Heart right ventricle (tissue), 16 donors: ENCODE results near the gene DPAGT1. TPM values are rescaled to one million over a fixed set of nuclear protein-coding genes. Genes with fewer than 3 reads are reported as not detected.

Experiments used
- ATAC-seq, 8 donors: fragments of 200-7000 bp; cut with Tn5 transposase; one replicate each; pipeline ENCODE4 v1.9.1; 2020; ENCODE audit warnings: mild to moderate bottlenecking in 8 of 8, moderate library complexity in 8 of 8, moderate number of reproducible peaks in 1 of 8
- DNase-seq, 2 donors: peaks; one replicate each; pipeline ENCODE4 v3.0.0-alpha.2; 2020
- H3K27ac ChIP-seq, 10 donors: fragments of 200-600 bp; sonication (generic) in 2 of 10; one replicate each; pipeline versions ENCODE4 v1.5.0 to v1.8.0; 2020 to 2022; ENCODE audit warnings: mild to moderate bottlenecking in 3 of 10
- H3K27me3 ChIP-seq, 7 donors: fragments of 200-600 bp; one replicate each; pipeline ENCODE4 v1.8.0; 2021 to 2022; ENCODE audit warnings: mild to moderate bottlenecking in 2 of 7
- H3K36me3 ChIP-seq, 9 donors: fragments of 200-600 bp; sonication (generic) in 1 of 9; one replicate each; pipeline versions ENCODE4 v1.5.0 to v1.8.0; 2020 to 2022; ENCODE audit warnings: mild to moderate bottlenecking in 2 of 9
- H3K4me1 ChIP-seq, 9 donors: fragments of 200-600 bp; sonication (generic) in 1 of 9; one replicate each; pipeline versions ENCODE4 v1.5.0 to v1.8.0; 2020 to 2022; ENCODE audit warnings: mild to moderate bottlenecking in 4 of 9
- H3K4me3 ChIP-seq, 10 donors: fragments of 200-600 bp; sonication (generic) in 2 of 10; one replicate each; pipeline versions ENCODE4 v1.5.0 to v1.8.0; 2020 to 2022; ENCODE audit warnings: mild to moderate bottlenecking in 7 of 10, moderate library complexity in 2 of 10
- H3K9me3 ChIP-seq, 11 donors: fragments of 200-600 bp in 10 of 11; sonication (generic) in 2 of 11; one replicate each; pipeline versions ENCODE4 v1.5.0 to v1.8.0; 2013 to 2022; ENCODE audit warnings: mild to moderate bottlenecking in 2 of 11, control low read depth in 1 of 11, moderate library complexity in 1 of 11
- WGBS, 2 donors: extraction: QIAGEN DNeasy Blood & Tissue Kit; methylation state at CpG; one replicate each; pipeline ENCODE4 v1.1.7; 2013; ENCODE audit warnings: inconsistent platforms in 1 of 2; 5-methylcytosine and 5-hydroxymethylcytosine counted together
- intact Hi-C, 10 donors: fragments of 100-400 bp; cut with DNase I; formaldehyde crosslinking; loops; one replicate each; pipeline versions ENCODE4 v1.11.1 to v1.14.2; 2022
- polyA plus RNA-seq, 2 donors: library from polyadenylated mRNA; stranded (reverse); fragments of 200-250 nt; gene quantifications; one replicate each; pipeline ENCODE4 v1.2.3, GENCODE V29; 2013
- total RNA-seq, 10 donors: library from RNA; stranded (reverse); fragmentation: NEBNext Ultra II Directional in 3 of 10; extraction: Animal tissue kit (Norgen Biotek cat#: 25700) in 3 of 10; gene quantifications; one replicate each; pipeline versions ENCODE4 v1.2.1 to v1.2.4, GENCODE V29; 2021 to 2023
- TF ChIP-seq, protein P1 (sequence below), 9 donors: fragments of 200-600 bp; sonication (generic) in 2 of 9; IDR thresholded peaks; one replicate each; pipeline versions ENCODE4 v1.5.0 to v1.8.0; 2021 to 2022; ENCODE audit warnings: antibody characterized with exemption in 9 of 9, mild to moderate bottlenecking in 5 of 9, moderate library complexity in 1 of 9
- donor health status: Arrhythmogenic right ventricular cardiomyopathy.
- donor health status: ischemic (EF 13 %, LVEDD 7.1; RV severe dilation, severe dysfunction).
- donor health status: healthy with polysubstance abuse.
- donor health status: DM: no; HTN: yes; CAD: no.
- donor health status: DM: no; HTN: no; CAD: no.
- donor health status: ischemic (EF 25% LVEDD 6.9; RV normal size, moderate dysfunction).
- donor health status: ischemic (EF 25% LVEDD 5.7; RV mildly dilated, moderate dysfunction).
- donor health status: healthy.
- donor health status: DM: yes; HTN: yes; CAD: no.
- donor health status: Ischemic cardiomyopathy.
- donor health status: ischemic (EF 35%, LVEDD 5.7; RV mildly dilated, moderate dysfunction).
- donor health status: nonischemic (EF 11% LVEDD 7.7; RV severe dilation, severe dysfunction).
- donor health status: DM: yes; HTN: yes; CAD: no.
- donor health status: PGD.
- donor health status: ischemic (EF 29% LVEDD 5.4; RV normal size, mild dysfunction).
- donor health status: nonischemic (EF 23%, LVEDD 6.1; RV moderate dilation, normal function).

DPAGT1 gene
- total and polyA plus RNA-seq, 12 donors: 8.6 to 24.3 (median 16.5) TPM

DNA sequence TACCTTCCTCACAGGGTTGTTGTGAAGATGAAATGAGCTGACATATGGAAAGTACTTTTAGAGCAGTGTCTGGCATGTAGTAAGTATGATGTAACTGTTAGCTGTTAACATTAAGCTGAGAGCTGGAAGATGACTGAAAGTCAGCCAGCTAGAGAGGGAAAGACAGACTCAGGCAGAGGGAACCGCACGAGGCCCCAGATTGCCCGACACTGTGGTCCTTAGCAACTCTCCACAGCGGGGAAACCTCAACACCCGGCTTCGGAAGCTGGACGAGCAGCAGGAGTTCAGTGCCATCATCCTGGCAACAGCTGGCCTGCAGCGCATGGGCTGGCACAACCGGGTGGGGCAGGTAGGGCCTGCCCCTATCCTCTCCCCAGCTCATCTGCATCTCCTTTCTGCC lies 10.5 kb downstream of the DPAGT1 start:
- DNase-seq (no peak), ATAC-seq (no peak)
- H3K4me1 ChIP-seq: peaks cover 10 to 49% (median 26%) of the 10 kb centered on the region in 9 donors
- no peaks in the 10 kb centered on the region for H3K9me3 ChIP-seq
- no peak overlapping the region for H3K4me3 ChIP-seq
- 70 to 76% methylated on average over 9 of the region's 9 CpGs for WGBS, 2 donors
- TF ChIP-seq, protein P1, sequence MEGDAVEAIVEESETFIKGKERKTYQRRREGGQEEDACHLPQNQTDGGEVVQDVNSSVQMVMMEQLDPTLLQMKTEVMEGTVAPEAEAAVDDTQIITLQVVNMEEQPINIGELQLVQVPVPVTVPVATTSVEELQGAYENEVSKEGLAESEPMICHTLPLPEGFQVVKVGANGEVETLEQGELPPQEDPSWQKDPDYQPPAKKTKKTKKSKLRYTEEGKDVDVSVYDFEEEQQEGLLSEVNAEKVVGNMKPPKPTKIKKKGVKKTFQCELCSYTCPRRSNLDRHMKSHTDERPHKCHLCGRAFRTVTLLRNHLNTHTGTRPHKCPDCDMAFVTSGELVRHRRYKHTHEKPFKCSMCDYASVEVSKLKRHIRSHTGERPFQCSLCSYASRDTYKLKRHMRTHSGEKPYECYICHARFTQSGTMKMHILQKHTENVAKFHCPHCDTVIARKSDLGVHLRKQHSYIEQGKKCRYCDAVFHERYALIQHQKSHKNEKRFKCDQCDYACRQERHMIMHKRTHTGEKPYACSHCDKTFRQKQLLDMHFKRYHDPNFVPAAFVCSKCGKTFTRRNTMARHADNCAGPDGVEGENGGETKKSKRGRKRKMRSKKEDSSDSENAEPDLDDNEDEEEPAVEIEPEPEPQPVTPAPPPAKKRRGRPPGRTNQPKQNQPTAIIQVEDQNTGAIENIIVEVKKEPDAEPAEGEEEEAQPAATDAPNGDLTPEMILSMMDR (IDR thresholded peaks at IDR 0.05): no peak
- no peaks in the 10 kb centered on the region for H3K27me3 ChIP-seq
- no peak overlapping the region for H3K27ac ChIP-seq
- peaks cover 0 to 40% (median 3%) of the 10 kb centered on the region in 9 donors for H3K36me3 ChIP-seq
- intact Hi-C loops: loop anchor here in 3 of 10 donors (10.0 kb wide), 2 partner anchors 104 to 224 kb away; partner anchors contain the start of gene MCAM (in 1 of the 3)

DNA sequence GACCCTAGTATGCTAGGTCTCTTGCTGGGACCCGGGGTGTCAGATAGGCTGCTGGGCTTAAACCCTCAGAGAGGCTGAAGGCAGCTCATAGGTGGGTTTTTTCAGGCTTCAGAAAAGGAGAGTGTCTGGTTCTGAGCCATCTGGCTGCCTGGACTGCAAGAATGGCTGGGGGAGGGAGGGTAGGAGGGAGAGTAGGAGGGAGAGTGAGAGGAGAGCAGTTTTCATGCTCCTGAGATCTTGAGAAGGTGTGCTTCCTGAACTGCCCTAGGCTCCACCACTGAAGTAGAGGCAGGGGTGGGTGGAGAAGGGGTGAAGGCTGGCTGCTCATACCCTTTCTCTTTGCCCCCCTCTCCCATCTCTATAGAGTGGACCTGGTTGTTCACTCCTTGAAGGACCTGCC lies 12.3 kb downstream of the DPAGT1 start:
- Histone ChIP-seq H3K27me3 (no peaks in the 10 kb centered on the region), H3K27ac (no peak overlapping the region), H3K4me1 (peaks cover 13 to 55% (median 32%) of the 10 kb centered on the region in 9 donors), H3K36me3 (peaks cover 0 to 38% (median 3%) of the 10 kb centered on the region in 9 donors), H3K9me3 (no peaks in the 10 kb centered on the region), H3K4me3 (no peak overlapping the region)
- ATAC-seq (no peak), DNase-seq (no peak)
- intact Hi-C loops: no loop called here
- WGBS, 2 donors: 98 to 100% methylated on average over 1 of the region's 1 CpG
- TF ChIP-seq, protein P1 (IDR thresholded peaks at IDR 0.05): no peak

DNA sequence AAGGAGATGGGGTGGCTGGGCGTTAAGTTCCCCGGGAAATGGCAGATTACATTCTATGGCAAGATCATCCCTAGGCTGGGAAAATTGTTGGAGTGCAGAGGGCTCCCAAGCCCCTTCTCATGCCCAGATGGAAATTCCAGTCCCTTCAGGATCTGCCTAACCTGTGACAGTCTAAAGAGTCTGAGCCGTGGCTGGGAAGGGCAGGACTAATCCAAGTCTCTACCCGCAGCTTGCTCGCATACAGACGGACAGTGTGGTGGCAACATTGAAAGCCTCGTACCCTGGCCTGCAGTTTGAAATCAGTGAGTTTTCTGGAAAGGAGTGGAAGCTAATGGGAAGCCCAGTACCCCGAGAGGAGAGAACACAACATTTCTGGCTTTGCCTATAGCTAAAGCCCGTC lies 13.2 kb downstream of the DPAGT1 start:
- no peaks in the 10 kb centered on the region for H3K9me3 ChIP-seq
- TF ChIP-seq, protein P1 (IDR thresholded peaks at IDR 0.05): no peak
- H3K4me1 ChIP-seq: peaks cover 7 to 49% (median 26%) of the 10 kb centered on the region in 9 donors
- no peak overlapping the region for H3K27ac ChIP-seq
- WGBS, 2 donors: 95 to 98% methylated on average over 9 of the region's 9 CpGs
- no peak overlapping the region for H3K4me3 ChIP-seq
- no peak for ATAC-seq
- H3K36me3 ChIP-seq: peaks cover 0 to 36% (median 3%) of the 10 kb centered on the region in 9 donors
- intact Hi-C loops: no loop called here
- DNase-seq: no peak
- no peaks in the 10 kb centered on the region for H3K27me3 ChIP-seq

DNA sequence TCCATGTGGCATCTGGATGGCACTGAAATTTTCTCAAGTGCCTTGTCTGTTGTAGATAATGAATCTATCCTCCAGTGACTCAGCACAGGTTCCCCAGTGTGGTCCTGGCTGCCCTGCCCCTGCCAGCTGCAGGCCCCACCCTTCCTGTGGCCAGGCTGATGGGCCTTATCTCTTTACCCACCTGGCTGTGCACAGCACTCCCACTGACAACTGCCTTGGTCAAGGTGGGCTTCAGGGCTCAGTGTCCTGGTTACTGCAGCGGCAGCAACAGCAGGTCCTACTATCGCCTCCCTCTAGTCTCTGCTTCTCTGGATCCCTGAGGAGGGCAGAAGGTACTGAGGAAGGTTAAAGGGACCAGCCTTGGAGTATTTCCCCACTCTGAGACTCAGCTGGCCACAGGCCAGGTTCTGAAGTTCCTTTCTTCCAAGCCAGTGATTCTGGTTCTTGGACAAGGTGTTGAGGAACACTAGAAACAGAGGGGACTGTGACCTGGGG lies 13.9 kb downstream of the DPAGT1 start:
- Histone ChIP-seq H3K4me3 (no peak overlapping the region), H3K27ac (no peak overlapping the region), H3K27me3 (no peaks in the 10 kb centered on the region), H3K36me3 (peaks cover 0 to 33% (median 3%) of the 10 kb centered on the region in 9 donors), H3K9me3 (no peaks in the 10 kb centered on the region), H3K4me1 (peaks cover 4 to 43% (median 20%) of the 10 kb centered on the region in 9 donors)
- ATAC-seq: no peak
- intact Hi-C loops: no loop called here
- TF ChIP-seq, protein P1 (IDR thresholded peaks at IDR 0.05): no peak
- WGBS, 2 donors: 92 to 96% methylated on average over 2 of the region's 2 CpGs
- no peak for DNase-seq
